Smooth muscle cell (in vitro differentiated cells): Measurements from ENCODE around the gene NFIC. TPM values are rescaled to one million over a fixed set of nuclear protein-coding genes. Genes with fewer than 3 reads are reported as not detected.
A peak's percentile ranks its signal among the peaks of the same experiment; 100 is the strongest.

ENCODE experiments used
- DNase-seq: peaks from one replicate; lab custom pipeline; 2025; ENCODE audit not compliant: unreplicated experiment; lab: John Stamatoyannopoulos, UW
- H2AFZ ChIP-seq: fragments of 200-600 bp; sonication (generic); 2 replicates; pipeline ENCODE4 v1.6.0; 2016; ENCODE audit warnings: antibody characterized with exemption, low read depth, mild to moderate bottlenecking
- H3F3A ChIP-seq: fragments of 200-600 bp; sonication (generic); 2 replicates; pipeline ENCODE4 v1.6.0; 2017; ENCODE audit warnings: antibody characterized with exemption, low read depth
- H3K27ac ChIP-seq: fragments of 200-600 bp; sonication (generic); 2 replicates; pipeline ENCODE4 v1.5.1; 2016; ENCODE audit warnings: low read depth, mild to moderate bottlenecking
- H3K27me3 ChIP-seq: fragments of 200-600 bp; sonication (generic); 2 replicates; pipeline ENCODE4 v1.6.1; 2016; ENCODE audit warnings: low read depth, mild to moderate bottlenecking
- H3K36me3 ChIP-seq: fragments of 200-600 bp; sonication (generic); 2 replicates; pipeline ENCODE4 v1.5.1; 2016; ENCODE audit warnings: low read depth
- H3K4me1 ChIP-seq: fragments of 200-600 bp; sonication (generic); 2 replicates; pipeline ENCODE4 v1.5.1; 2016; ENCODE audit warnings: low read depth
- H3K4me2 ChIP-seq: fragments of 200-600 bp; sonication (generic); 2 replicates; pipeline ENCODE4 v1.6.0; 2016; ENCODE audit warnings: mild to moderate bottlenecking
- H3K4me3 ChIP-seq: fragments of 200-600 bp; sonication (generic); 2 replicates; pipeline ENCODE4 v1.5.1; 2016; ENCODE audit warnings: mild to moderate bottlenecking
- H3K79me2 ChIP-seq: fragments of 200-600 bp; sonication (generic); 2 replicates; pipeline ENCODE4 v1.6.0; 2016; ENCODE audit warnings: low read depth, mild to moderate bottlenecking
- H3K9ac ChIP-seq: fragments of 200-600 bp; sonication (generic); 2 replicates; pipeline ENCODE4 v1.6.0; 2016; ENCODE audit warnings: low read depth
- H3K9me3 ChIP-seq: fragments of 200-600 bp; sonication (generic); replicated peaks from 2 replicates; pipeline ENCODE4 v1.5.1; 2016; ENCODE audit warnings: low read depth
- H4K20me1 ChIP-seq: fragments of 200-600 bp; sonication (generic); 2 replicates; pipeline ENCODE4 v1.6.0; 2016; ENCODE audit warnings: low read depth
- WGBS: methylation state at CpG from one replicate; pipeline ENCODE4 v1.1.7; 2016; ENCODE audit warnings: low lambda C conversion rate; 5-methylcytosine and 5-hydroxymethylcytosine counted together
- polyA plus RNA-seq: library from polyadenylated mRNA; unstranded; fragments of >200 nt; fragmentation: Nextera tagmentation; extraction: Ambion mirVana; gene quantifications from 2 replicates; pipeline ENCODE4 v1.2.1, GENCODE V29; 2016
- total RNA-seq: library from RNA; depleted of rRNA; stranded (reverse); fragments of >200 nt; gene quantifications from 2 replicates; pipeline ENCODE4 v1.2.3, GENCODE V29; 2014
- TF ChIP-seq, protein P1 (sequence below): fragments of 200-600 bp; sonication (generic); IDR thresholded peaks from 2 replicates; pipeline ENCODE4 v1.5.1; 2017; ENCODE audit warnings: borderline replicate concordance, mild to moderate bottlenecking, antibody characterized with exemption; ENCODE audit not compliant: insufficient read depth, poor library complexity, severe bottlenecking

NFIC gene
- total and polyA plus RNA-seq, 2 experiments from 2014 or later = 7.9 to 33.2 TPM

DNA sequence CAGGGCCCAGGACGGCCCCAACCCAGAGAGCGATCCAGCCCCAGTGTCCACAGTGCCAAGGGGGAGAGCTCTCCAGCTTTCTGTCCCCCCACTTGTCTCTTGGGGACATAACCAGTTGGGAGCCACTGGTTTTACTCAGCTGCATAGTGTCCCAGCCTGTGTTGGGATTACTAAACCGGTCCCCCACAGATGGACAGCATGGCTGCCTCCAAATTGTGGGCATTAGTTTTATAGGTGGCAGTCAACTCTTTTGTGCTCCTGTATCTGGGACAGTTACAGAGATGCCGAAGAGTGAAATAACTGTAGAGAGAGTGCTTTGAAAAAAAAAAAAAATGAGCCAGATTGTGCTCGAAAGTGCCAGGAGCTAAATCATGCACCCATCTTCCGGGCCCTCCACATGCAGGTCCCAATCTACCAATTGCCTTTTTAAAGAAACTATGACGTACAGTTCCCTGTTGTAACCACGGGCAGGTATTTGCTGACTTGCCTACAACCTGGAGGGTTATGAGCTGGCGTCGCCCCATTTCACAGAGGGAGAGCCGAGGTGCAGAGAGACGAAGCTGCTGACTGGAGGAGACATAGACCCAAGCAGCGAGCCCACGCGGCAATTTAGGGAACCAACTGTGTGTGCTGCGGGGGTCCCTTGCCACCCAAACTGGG lies 2.4 kb upstream of the NFIC start:
- Histone ChIP-seq H3K79me2 (peaks cover 4% of the 10 kb centered on the region), H4K20me1 (peaks cover 45% of the 10 kb centered on the region), H3K4me2 (no peak overlapping the region), H2AFZ (no peak overlapping the region), H3K4me3 (no peak overlapping the region), H3F3A (peaks cover 17% of the 10 kb centered on the region), H3K4me1 (peaks cover 10% of the 10 kb centered on the region), H3K9ac (no peak overlapping the region), H3K36me3 (no peaks in the 10 kb centered on the region), H3K9me3 (no peaks in the 10 kb centered on the region), H3K27ac (no peak overlapping the region), H3K27me3 (peaks cover 45% of the 10 kb centered on the region)
- no peak for DNase-seq
- TF ChIP-seq, protein P1, sequence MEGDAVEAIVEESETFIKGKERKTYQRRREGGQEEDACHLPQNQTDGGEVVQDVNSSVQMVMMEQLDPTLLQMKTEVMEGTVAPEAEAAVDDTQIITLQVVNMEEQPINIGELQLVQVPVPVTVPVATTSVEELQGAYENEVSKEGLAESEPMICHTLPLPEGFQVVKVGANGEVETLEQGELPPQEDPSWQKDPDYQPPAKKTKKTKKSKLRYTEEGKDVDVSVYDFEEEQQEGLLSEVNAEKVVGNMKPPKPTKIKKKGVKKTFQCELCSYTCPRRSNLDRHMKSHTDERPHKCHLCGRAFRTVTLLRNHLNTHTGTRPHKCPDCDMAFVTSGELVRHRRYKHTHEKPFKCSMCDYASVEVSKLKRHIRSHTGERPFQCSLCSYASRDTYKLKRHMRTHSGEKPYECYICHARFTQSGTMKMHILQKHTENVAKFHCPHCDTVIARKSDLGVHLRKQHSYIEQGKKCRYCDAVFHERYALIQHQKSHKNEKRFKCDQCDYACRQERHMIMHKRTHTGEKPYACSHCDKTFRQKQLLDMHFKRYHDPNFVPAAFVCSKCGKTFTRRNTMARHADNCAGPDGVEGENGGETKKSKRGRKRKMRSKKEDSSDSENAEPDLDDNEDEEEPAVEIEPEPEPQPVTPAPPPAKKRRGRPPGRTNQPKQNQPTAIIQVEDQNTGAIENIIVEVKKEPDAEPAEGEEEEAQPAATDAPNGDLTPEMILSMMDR = no peak
- WGBS = 41% methylated on average over 16 of the region's 16 CpGs

DNA sequence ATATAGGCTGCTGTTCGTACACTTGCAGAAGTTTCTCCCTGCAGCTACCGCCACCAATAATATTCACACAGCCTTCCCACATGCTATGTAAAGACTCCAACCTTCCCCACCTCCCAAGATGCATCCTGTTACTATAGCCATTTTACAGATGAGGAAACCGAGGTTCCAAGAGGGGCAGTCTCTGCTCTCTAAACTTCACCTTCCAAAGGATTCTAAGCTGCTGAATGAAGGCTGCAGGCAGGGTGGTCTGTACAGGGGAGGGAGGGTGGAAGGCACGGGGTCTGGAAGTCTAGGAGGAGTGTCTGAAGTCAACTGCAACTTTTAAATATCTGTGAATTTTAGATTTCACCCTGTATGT lies 1.9 kb upstream of the NFIC start:
- no peak overlapping the region for H3K9ac ChIP-seq
- H3K79me2 ChIP-seq = peaks cover 4% of the 10 kb centered on the region
- TF ChIP-seq, protein P1 = no peak
- H3K9me3 ChIP-seq = no peaks in the 10 kb centered on the region
- H3K27me3 ChIP-seq = peaks cover 44% of the 10 kb centered on the region
- peaks cover 17% of the 10 kb centered on the region for H3F3A ChIP-seq
- no peak overlapping the region for H2AFZ ChIP-seq
- no peak for DNase-seq
- no peak overlapping the region for H3K4me3 ChIP-seq
- H3K36me3 ChIP-seq = no peaks in the 10 kb centered on the region
- WGBS = 34% methylated on average over 4 of the region's 4 CpGs
- no peak overlapping the region for H3K4me2 ChIP-seq
- peaks cover 45% of the 10 kb centered on the region for H4K20me1 ChIP-seq
- H3K27ac ChIP-seq = no peak overlapping the region
- H3K4me1 ChIP-seq = peaks cover 15% of the 10 kb centered on the region

DNA sequence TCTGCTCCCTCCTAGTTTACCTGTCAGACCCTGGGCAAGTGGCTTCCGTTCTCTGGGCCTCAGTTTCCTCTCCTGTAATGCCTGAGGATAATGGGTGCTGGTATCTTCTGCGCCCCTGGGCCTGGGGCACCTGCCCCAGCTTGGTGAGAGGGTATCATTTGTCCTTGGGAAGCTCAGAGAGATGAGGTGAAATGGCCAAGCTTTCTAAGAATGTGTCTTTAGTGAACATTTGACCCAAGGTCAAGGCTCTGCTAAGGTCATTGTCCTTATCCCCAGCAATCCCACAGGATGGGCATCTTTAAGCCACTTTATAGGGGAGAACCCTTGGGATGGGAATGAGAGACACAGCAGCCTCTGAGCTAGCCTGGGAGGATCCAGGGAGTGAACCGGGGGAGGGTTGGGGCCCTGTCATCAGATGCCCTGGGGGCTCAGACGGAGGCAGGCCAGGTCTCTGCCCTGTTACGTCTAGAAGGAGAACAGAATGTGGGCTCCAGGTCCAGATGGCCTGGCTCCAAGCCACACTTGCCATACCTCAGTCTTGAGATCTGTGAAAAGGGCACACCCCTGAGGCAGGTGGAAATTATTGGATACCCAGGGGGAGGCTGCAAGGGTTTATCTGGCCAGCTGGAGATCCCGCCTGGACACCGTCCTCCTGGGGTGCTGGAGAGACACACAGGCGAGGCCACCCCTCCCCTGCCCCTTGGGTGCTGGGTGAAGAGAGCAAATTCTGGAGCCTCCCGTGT lies 1.1 kb upstream of the NFIC start:
- TF ChIP-seq, protein P1 = no peak
- H3K27ac ChIP-seq = no peak overlapping the region
- no peak for DNase-seq
- H3F3A ChIP-seq = peaks cover 17% of the 10 kb centered on the region
- H2AFZ ChIP-seq = no peak overlapping the region
- H3K4me3 ChIP-seq = peak overlapping the region; percentile 75
- peak overlapping the region; percentile 98 for H3K4me2 ChIP-seq
- H3K4me1 ChIP-seq = peaks cover 15% of the 10 kb centered on the region
- no peaks in the 10 kb centered on the region for H3K36me3 ChIP-seq
- no peak overlapping the region for H3K9ac ChIP-seq
- WGBS = 25% methylated on average over 9 of the region's 9 CpGs
- H3K27me3 ChIP-seq = peaks cover 48% of the 10 kb centered on the region
- peaks cover 49% of the 10 kb centered on the region for H4K20me1 ChIP-seq
- peaks cover 7% of the 10 kb centered on the region for H3K79me2 ChIP-seq
- H3K9me3 ChIP-seq = no peaks in the 10 kb centered on the region
